ENCODE results near the gene F7.

Gene F7

DNA sequence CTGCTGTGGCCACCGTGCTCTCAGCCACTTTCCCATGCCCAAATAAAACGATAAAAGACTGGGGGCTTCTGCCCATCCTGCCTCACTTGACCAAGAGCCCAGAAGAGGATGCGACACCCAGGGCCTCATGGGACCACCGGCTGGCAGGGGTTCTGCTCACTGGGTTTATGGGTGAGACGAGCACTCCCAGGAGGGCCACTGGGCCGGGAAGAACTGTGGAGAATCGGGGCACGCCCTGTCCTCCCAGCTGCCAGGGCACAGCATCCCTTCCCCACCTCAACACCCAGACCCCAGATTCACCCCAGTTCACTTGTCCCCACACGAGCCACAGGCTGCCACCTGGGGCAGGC, 12.3 kb downstream of the F7 start:
- no peak for DNase-seq (ENCODE audit: low read depth, low spot score)

DNA sequence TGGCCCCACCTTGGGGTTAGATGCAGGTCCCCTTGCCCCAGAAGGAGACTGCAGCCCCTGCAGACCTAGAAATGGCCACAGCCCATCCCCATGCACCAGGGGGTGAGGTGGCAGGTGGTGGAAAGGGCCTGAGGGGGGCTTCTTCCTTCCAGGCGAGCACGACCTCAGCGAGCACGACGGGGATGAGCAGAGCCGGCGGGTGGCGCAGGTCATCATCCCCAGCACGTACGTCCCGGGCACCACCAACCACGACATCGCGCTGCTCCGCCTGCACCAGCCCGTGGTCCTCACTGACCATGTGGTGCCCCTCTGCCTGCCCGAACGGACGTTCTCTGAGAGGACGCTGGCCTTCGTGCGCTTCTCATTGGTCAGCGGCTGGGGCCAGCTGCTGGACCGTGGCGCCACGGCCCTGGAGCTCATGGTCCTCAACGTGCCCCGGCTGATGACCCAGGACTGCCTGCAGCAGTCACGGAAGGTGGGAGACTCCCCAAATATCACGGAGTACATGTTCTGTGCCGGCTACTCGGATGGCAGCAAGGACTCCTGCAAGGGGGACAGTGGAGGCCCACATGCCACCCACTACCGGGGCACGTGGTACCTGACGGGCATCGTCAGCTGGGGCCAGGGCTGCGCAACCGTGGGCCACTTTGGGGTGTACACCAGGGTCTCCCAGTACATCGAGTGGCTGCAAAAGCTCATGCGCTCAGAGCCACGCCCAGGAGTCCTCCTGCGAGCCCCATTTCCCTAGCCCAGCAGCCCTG, 12.8 kb downstream of the F7 start:
- DNase-seq (ENCODE audit: low read depth, low spot score): no peak

DNA sequence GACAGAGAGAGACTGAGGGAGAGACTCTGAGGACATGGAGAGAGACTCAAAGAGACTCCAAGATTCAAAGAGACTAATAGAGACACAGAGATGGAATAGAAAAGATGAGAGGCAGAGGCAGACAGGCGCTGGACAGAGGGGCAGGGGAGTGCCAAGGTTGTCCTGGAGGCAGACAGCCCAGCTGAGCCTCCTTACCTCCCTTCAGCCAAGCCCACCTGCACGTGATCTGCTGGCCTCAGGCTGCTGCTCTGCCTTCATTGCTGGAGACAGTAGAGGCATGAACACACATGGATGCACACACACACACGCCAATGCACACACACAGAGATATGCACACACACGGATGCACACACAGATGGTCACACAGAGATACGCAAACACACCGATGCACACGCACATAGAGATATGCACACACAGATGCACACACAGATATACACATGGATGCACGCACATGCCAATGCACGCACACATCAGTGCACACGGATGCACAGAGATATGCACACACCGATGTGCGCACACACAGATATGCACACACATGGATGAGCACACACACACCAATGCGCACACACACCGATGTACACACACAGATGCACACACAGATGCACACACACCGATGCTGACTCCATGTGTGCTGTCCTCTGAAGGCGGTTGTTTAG, 13.7 kb downstream of the F7 start:
- no peak for DNase-seq (ENCODE audit: low read depth, low spot score)

DNA sequence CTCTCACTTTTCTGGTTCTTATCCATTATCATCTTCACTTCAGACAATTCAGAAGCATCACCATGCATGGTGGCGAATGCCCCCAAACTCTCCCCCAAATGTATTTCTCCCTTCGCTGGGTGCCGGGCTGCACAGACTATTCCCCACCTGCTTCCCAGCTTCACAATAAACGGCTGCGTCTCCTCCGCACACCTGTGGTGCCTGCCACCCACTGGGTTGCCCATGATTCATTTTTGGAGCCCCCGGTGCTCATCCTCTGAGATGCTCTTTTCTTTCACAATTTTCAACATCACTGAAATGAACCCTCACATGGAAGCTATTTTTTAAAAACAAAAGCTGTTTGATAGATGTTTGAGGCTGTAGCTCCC, 14.2 kb downstream of the F7 start:
- DNase-seq (ENCODE audit: low read depth, low spot score): no peak

DNA sequence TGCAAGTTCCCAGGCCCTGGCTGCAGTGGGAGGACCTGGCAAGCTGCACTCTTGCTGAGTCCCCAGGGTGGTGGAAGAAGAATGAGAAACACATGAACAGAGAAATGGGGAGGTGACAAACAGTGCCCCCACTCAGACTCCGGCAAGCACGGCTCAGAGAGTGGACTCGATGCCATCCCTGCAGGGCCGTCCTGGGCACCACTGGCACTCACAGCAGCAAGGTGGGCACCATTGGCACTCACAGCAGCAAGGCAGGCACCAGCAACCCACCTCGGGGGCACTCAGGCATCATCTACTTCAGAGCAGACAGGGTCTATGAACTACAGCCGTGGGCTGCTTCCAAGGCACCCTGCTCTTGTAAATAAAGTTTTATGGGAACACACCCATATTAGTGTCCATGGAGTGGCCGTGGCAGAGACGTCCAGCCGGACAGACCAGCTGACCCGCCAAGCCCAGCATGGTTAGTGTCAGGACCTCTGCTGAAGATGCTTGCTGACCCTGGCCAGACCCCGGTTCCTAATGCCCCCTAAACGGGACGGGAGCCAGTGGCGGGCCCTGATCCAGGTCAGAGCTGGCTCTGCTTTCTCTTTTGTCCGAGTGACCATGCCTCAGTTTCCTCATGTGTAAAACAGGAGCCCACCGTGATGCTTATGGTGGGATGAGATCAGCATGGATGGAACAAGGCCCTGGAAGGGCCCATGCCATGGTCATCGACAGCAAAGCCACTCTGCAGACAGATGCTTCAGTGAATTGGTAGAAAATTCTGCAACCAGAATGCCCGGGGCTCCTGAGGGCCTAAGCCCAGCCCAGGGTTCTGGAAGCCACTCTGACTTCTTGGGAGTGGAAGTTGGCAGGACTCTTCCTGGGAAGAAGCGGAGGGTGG, 14.9 kb downstream of the F7 start:
- DNase-seq (ENCODE audit: low read depth, low spot score): no peak

DNA sequence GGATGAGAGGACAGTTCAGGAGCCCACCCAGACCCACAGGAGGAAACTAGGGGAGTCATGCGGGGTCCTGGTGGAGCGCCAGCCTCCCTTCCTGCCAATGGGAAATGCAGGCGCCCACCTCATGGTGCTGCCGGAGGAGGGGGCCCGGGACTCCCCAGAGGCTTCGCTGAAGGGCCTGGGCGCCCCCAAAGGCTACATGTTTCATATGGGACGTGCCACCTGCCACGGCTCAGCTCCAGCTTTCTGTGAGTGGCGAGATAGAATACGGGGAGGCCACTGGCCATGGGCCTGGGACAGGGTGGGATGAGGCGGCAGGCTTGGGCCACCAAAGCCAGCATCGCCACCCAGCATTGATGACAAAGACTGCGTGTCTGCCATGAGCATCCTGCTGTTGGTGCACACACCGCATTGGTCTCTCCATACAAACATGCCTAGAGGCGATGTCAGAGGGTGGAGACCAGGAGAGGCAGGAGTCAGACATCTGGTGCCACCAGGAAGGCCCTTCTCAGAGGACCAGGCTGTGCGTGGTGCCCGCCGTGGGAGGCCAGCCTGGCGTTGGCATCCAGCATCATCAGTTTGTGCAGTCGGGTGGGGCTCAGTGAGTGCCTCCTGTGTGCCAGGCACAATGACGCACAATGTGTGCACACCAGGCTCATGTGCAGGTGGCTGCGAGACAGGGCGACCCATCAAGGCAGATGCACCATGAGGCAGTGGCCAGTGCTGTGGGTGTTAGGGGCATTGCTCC, 15.8 kb downstream of the F7 start:
- no peak for DNase-seq (ENCODE audit: low read depth, low spot score)

DNA sequence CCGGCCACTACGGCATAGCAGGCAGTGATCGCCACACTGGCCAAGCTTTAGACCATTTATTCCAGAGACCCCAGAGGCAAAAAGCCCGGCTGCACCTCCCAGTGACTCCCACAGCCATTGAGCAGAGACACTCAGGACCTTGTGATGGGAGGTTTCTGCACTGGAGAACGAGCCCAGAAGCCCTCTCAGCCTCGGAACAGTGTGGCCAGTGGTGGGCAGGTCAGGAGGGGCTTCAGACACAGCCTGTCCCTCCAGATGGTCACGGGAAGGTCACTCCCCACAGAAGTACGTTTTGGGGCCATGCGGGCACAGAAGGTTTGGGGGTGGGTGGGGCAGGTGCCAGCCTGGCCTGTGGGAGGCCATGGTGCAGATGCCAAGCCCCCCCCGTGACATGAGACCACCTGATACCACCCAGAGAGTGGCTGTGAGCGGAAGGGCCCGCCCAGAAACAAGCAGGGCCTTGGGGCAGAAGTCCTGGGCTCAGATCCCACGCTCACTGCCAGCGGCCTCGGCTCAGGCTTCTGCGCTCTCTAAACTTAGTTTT, 16.4 kb downstream of the F7 start:
- DNase-seq (ENCODE audit: low read depth, low spot score): no peak

DNA sequence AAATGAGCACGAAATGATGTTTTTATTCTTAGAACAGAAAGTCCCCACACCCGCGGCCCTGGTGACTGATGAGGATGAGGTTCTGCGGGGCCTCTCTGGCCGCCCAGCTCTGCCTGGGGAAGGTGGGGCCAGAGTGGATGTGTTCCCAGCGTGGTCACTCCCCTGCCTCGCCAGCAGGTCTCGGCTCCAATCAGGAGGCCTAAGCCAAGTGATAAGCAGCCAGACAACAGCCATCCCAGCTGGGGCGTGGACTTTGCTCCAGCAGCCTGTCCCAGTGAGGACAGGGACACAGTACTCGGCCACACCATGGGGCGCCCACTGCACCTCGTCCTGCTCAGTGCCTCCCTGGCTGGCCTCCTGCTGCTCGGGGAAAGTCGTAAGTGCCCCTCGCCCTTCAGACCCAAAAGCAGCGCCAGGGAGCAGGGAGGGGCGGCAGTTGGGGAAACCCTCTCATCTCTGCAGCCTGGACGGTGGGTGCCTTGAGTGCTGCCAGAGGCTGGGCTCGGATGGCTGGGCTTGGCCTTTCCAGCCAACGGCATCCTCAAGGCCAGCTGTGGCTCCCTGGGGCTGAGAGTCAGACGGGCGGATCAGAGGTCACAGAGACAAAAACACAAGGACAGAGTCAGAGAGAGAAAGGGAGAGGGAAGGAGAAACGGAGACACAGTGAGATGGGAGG, 17.1 kb downstream of the F7 start, which contains the start of gene F10:
TSS of gene F10 (plus strand) at position 250 of the 676 bp plus-strand sequence. CDS start at position 307, 57 bp downstream.
- DNase-seq (ENCODE audit: low read depth, low spot score): peak; percentile 26

DNA sequence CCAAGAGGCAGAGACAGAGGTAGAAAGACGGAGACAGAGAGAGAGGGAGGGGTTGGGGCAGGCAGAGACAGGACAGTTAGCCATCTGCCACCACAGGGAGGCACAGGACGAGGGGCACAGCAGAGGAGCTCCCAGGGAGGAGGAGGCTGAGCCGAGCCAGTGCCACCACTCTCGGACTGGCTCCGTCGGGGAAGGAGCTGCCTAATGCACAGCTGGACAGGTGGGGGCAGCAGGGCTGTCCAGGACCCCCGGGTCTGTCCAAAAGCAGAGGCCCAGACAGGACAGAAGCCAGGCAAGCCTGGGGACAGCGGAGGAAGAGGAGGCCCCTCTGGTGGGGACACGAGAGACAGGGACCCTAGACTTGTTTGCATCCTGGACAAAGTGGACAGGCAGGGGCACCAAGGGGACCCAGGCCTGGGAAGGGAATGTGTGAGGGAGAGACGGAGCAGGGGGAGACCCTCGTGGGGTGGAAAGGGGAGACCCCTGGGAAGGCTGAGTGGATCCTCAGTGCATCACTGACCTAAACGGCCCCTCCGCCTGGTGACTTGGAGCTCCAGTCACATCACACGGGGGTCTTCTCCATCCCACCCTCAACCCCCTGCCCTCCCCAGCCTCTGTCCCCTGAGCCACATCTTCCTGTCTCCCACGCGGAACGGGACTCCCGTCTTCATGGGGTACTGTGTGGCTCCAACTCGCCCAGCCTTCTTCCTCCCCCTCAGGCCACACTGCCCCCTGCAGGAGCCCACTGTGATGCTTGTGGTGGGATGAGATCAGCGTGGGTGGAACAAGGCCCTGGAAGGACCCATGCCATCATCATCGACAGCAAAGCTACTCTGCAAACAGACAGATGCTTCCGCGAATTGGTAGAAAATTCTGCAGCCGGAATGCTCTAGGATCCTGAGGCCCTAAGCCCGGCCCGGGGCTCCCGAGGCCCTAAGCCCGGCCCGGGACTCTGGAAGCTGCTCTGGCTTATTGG, 17.9 kb downstream of the F7 start:
- no peak for DNase-seq (ENCODE audit: low read depth, low spot score)

DNA sequence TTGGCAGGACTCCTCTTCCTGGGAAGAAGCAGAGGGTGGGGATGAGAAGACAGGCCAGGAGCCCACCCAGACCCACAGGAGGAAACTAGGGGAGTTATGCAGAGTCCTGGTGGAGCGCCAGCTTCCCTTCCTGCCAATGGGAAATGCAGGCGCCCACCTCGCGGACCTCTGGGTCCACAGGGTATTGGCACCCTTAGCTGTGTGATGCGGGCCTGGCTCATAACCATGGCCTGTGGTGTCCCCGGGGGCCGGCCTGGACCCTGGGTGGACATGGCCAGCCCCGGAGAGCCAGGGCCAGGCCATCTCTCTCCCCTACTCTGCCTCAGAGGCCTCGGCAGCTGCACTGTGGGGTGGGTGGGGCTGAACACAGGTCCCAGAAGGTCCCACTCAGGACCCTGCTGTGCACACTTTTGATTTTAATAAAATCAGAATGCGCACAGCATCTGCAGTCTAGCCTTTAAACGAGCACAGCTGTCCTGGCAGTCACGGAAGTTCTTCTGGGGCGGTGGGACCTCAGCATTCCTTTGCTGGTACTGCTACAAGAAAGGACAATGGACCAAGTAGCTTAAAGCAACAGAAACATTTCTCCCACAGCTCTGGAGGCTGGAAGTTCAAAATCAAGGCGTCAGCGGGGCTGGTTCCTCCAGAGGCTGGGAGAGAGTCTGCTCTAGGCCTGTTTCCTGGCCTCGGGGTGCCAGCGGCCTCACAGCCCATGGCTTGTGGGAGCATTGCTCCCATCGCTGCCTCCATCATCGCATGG, 18.8 kb downstream of the F7 start:
- no peak for DNase-seq (ENCODE audit: low read depth, low spot score)

DNA sequence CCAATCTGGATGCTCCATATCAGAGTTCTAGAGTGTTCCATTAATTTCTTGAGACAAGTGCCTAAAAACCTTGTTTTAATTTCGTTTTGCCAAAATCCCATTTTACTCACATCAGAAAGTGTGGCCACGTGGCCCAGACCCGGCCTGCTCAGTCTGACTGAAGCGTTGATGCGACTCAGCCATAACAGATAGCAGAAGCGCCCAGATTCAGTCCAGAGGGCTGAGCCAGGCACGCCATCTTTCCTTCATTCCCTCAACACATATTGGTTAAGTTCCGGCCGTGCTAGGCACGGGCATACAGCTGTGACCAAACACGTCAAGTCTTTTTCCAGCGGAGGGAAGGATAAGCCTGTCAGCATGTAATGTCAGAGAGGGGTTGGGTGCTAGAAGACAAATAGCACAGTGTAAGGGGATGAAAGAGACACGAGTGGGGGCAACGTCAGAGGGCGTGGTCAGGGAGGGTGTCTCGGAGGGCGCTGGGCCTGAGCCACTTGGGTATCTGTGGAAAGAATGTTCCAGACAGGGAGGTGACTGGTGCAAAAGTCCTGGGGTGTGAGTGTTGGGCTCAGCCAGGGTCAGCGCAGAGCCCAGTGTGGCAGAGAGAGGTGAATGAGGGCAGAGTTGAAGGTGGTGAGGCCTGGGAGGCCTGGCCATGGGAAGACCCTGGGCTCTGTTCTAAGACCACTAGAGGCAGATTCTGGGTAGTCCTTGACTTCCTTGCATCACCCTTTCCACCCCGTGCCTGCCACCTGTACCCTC, 20.1 kb downstream of the F7 start:
- no peak for DNase-seq (ENCODE audit: low read depth, low spot score)

DNA sequence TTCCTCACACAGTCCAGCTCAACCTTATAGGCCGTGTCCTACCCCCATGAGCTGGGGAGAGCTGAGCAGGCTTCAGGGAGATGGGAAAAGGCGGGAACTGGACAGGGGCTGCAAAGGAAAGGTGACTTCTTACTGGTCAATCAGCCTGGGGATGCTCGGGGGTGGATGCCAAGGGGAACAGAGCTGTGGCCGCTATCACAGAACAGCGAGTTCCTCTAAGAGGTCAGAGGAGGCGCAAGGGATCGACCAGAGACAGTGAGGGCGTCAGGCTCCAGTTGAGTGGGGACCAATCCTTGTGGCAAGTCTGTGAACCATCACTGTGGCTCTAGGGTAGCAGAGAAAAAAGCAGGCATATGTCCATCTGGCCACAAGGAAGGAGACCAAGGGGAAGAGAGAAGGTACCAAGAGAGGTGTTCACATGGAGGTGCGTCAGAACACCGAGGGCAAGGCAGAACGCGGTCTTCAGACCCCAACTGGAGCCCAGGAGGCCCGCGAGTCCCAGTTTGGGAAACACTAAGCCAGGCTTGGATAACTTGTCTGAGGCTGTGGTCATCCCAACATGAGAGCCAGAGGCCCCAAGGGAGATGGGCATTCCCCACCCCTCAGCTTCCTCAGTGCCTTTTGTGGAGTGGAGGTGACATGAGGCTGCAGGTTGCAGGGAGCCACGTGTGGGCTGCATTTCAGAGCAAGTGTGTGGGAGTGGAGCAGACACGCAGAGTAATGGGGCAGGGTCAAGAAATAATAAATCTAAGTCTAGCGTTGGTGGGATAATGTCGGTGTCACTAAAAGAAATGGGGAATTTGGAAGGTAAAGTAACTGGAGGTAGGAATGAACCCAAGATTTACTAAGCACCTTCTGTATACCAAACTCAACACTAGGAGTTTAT, 20.9 kb downstream of the F7 start:
- no peak for DNase-seq (ENCODE audit: low read depth, low spot score)

DNA sequence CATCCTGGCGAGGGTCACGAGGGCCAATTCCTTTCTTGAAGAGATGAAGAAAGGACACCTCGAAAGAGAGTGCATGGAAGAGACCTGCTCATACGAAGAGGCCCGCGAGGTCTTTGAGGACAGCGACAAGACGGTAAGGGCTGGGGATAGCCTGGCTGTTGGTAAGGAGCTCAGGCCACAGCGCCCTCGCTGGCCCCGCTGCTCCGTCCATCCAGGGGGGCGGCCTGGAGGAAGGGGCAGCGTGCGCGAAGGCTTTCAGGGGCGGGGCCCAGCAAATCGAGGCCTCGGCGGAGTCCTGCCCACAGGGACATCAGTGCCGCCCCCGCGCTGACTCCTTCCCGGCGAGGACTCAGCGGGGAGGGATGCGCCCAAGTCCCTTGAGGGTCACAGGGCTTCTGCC, 23.9 kb downstream of the F7 start:
- no peak for DNase-seq (ENCODE audit: low read depth, low spot score)

DNA sequence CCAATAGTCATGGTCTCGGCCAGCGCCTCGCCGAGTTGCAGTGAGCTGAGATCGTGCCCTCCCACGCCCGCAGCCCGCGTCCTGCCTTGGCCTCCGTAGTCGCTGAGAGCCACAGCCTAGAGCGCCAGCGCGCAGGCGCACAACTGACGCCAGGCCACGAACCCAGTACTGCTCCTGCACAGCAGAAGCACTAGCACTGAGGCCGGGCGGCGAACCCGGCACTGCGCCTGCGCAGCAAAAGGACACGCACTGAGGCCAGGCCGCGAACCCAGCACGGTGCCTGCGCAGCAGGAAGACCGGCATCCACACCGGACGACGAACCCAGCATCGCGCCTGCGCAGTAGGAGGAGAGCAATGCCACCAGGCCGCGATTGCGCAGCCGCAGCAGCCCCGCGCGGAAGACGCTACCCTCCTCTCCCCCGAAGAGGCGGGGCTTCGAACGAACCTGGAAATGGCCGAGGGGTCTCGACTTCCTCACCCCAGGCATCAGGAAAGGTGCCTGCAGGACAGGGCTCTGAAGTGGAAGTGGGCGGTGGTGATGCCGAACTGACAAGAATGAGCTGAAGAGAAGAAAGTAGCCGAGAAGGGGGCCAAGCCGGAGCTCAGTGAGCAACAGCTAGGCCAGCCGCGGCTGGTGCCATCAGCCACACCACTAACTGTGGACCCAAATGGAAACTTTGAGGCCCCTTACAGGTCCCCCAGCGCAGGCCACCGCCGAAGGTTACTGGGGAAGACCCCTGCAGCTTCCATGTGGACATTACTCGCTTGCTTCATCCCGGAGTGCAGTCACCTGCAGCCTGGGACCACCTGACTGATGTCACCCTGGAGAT, 24.5 kb downstream of the F7 start:
- DNase-seq (ENCODE audit: low read depth, low spot score): no peak

DNA sequence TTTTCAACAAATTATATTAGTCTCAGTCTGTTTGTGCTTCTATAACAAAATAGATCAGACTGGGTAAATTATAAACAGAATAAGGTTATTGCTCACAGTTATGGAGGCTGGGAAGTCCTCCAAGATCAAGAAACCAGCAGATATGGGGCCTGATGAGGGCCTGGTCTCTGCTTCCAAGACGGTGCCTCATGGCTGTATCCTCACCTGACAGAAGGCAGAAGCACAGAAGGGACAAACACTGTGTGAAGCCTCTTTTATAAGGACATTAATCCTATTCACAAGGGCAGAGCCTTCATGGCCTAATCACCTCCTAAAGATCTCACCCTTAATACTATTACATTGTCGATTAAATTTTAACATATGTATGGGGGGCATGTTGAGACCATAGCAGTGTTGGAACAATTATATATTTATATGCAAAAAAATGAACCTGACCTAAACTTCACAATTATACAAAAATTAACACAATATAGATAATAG, 29.7 kb downstream of the F7 start:
- DNase-seq (ENCODE audit: low read depth, low spot score): no peak

DNA sequence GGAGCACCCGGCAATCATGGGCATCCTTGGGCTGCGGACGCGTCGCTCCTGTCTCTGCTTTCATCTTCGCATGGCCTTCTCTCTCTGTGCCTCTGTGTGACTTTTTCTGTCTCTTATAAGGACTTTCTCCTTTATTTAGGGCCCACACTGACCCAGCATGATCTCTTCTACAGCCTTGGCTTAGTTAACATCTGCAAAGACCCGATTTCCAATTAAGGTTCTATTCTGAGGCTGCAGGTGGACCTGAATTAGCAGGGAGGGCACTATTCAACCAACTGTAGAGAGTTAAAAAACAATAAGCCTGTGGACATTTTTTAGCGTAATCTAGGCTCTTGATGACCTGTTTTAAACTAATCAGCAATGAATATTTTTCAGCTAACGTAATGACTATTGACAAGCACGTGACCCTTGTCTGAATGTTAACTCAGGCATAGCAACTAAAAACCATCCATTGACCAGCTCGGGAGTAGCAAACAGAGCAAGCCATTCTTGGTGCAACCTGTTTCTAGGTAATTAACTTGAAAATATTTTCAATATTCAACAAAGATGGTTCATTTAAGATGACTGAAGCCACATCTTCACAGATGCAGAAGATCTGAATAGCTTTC, 32.2 kb downstream of the F7 start:
- peak; percentile 23 for DNase-seq (ENCODE audit: low read depth, low spot score)

All from astrocyte of the hippocampus (primary cell).